H1 (cell line): Measurements from ENCODE around the gene CYB5R2. TPM values are rescaled to one million over a fixed set of nuclear protein-coding genes. Genes with fewer than 3 reads are reported as not detected.

Experiments used
- CTCF ChIA-PET: fragments of 300-600 bp; sonication (Branson Sonifier 250); formaldehyde crosslinking; loops from one replicate; lab custom pipeline; 2021; ENCODE audit not compliant: partially characterized antibody; lab: Charles Lee
- POLR2A ChIA-PET: fragments of 300-600 bp; sonication (Branson Sonifier 250); formaldehyde crosslinking; loops from one replicate; lab custom pipeline; 2021; ENCODE audit warnings: inconsistent platforms; ENCODE audit not compliant: partially characterized antibody; lab: Charles Lee
- DNase-seq, 2 experiments: peaks; one replicate each; pipeline versions ENCODE4 v3.0.0 to v3.0.0-alpha.2; 2010 to 2022; ENCODE audit warnings: low spot score in 2 of 2, low read depth in 1 of 2, mixed read lengths in 1 of 2
- FAIRE-seq: peaks from 2 replicates; lab custom pipeline; 2011; peaks lifted over from hg19 to GRCh38; lab: Jason Lieb, UNC
- H2AFZ ChIP-seq: 2 replicates; pipeline ENCODE4 v1.8.1; 2012; ENCODE audit warnings: low read length, inconsistent platforms
- H2AK5ac ChIP-seq: 2 replicates; pipeline ENCODE4 v1.6.1; 2013; ENCODE audit warnings: low read depth, low read length
- H2BK120ac ChIP-seq: replicated peaks from 2 replicates; pipeline ENCODE3; 2013; ENCODE audit warnings: low read depth, low read length, inconsistent platforms
- H2BK12ac ChIP-seq: 2 replicates; pipeline ENCODE4 v1.6.1; 2013; ENCODE audit warnings: low read depth, low read length
- H2BK15ac ChIP-seq: 2 replicates; pipeline ENCODE4 v1.6.1; 2013; ENCODE audit warnings: low read length
- H2BK20ac ChIP-seq: 2 replicates; pipeline ENCODE4 v1.6.1; 2013; ENCODE audit warnings: low read length
- H2BK5ac ChIP-seq: 2 replicates; pipeline ENCODE4 v1.6.1; 2013; ENCODE audit warnings: low read depth, low read length
- H3K14ac ChIP-seq: 2 replicates; pipeline ENCODE4 v1.6.1; 2013; ENCODE audit warnings: inconsistent platforms; ENCODE audit not compliant: insufficient read length
- H3K18ac ChIP-seq: 2 replicates; pipeline ENCODE4 v1.6.1; 2013; ENCODE audit warnings: low read length; ENCODE audit errors: extremely low read depth
- H3K23ac ChIP-seq: 2 replicates; pipeline ENCODE4 v1.6.1; 2013; ENCODE audit warnings: inconsistent platforms; ENCODE audit not compliant: insufficient read length
- H3K23me2 ChIP-seq: 2 replicates; pipeline ENCODE4 v1.6.1; 2013; ENCODE audit warnings: low read depth, low read length
- H3K27ac ChIP-seq: 2 replicates; pipeline ENCODE4 v1.6.1; 2011; ENCODE audit warnings: low read depth, low read length, inconsistent platforms
- H3K27me3 ChIP-seq, 4 experiments: replicated peaks in 1 of 4; 1 replicate in 1 of 4; 2 replicates in 3 of 4; pipeline versions ENCODE4 v1.6.1 to v1.8.1; 2011 to 2013; ENCODE audit warnings: low read length in 3 of 4, mild to moderate bottlenecking in 3 of 4, inconsistent platforms in 2 of 4, mixed read lengths in 2 of 4, moderate library complexity in 1 of 4; ENCODE audit not compliant: control insufficient read depth in 3 of 4, insufficient read depth in 3 of 4; ENCODE audit errors: extremely low read depth in 1 of 4
- H3K36me3 ChIP-seq, 4 experiments: 2 replicates each; pipeline versions ENCODE4 v1.6.1 to v1.8.1; 2011 to 2013; ENCODE audit warnings: mild to moderate bottlenecking in 4 of 4, low read length in 3 of 4, moderate library complexity in 2 of 4, control low read depth in 1 of 4, inconsistent platforms in 1 of 4; ENCODE audit not compliant: insufficient read depth in 4 of 4, control insufficient read depth in 2 of 4
- H3K4ac ChIP-seq: replicated peaks from 2 replicates; pipeline ENCODE3; 2013; ENCODE audit warnings: low read length, low read depth, mixed read lengths, inconsistent platforms; ENCODE audit not compliant: insufficient read length
- H3K4me1 ChIP-seq, 4 experiments: replicated peaks in 1 of 4; 1 replicate in 1 of 4; 2 replicates in 3 of 4; pipeline versions ENCODE4 v1.6.1 to v1.8.1; 2011 to 2013; ENCODE audit warnings: low read length in 3 of 4, inconsistent platforms in 2 of 4, mixed read lengths in 1 of 4; ENCODE audit not compliant: insufficient read depth in 4 of 4, control insufficient read depth in 3 of 4
- H3K4me2 ChIP-seq, 2 experiments: 2 replicates each; pipeline versions ENCODE4 v1.6.1 to v1.8.1; 2011 to 2013; ENCODE audit warnings: low read depth in 2 of 2, low read length in 2 of 2, control low read depth in 1 of 2, inconsistent platforms in 1 of 2, mild to moderate bottlenecking in 1 of 2; ENCODE audit not compliant: insufficient read depth in 1 of 2
- H3K4me3 ChIP-seq, 4 experiments: fragments of 200-600, 300-600 bp in 1 of 4; sonication (generic), shearing (Covaris generic), sonication (Bioruptor Twin) in 1 of 4; 2 replicates each; pipeline versions ENCODE4 v1.5.1 to v1.8.1; 2011 to 2016; ENCODE audit warnings: low read length in 4 of 4, low read depth in 3 of 4, control low read depth in 2 of 4, inconsistent platforms in 2 of 4, mild to moderate bottlenecking in 2 of 4, mixed read lengths in 1 of 4, moderate library complexity in 1 of 4; ENCODE audit not compliant: insufficient read depth in 2 of 4; ENCODE audit errors: extremely low read depth in 1 of 4
- H3K56ac ChIP-seq: replicated peaks from 2 replicates; pipeline ENCODE3; 2013; ENCODE audit warnings: low read depth, mild to moderate bottlenecking, mixed read lengths, low read length, inconsistent platforms; ENCODE audit not compliant: insufficient read length
- H3K79me1 ChIP-seq: 2 replicates; pipeline ENCODE4 v1.6.1; 2013; ENCODE audit warnings: low read depth, low read length, control low read depth
- H3K79me2 ChIP-seq, 2 experiments: 2 replicates each; pipeline versions ENCODE4 v1.6.1 to v1.8.1; 2012 to 2013; ENCODE audit warnings: low read length in 2 of 2, mild to moderate bottlenecking in 2 of 2, inconsistent platforms in 1 of 2; ENCODE audit not compliant: insufficient read depth in 2 of 2, control insufficient read depth in 1 of 2
- H3K9ac ChIP-seq, 4 experiments: replicated peaks in 1 of 4; 1 replicate in 1 of 4; 2 replicates in 3 of 4; pipeline versions ENCODE4 v1.6.1 to v1.8.1; 2011 to 2013; ENCODE audit warnings: low read depth in 3 of 4, low read length in 3 of 4, control low read depth in 2 of 4, mild to moderate bottlenecking in 2 of 4, moderate library complexity in 2 of 4, inconsistent platforms in 1 of 4; ENCODE audit errors: extremely low read depth in 1 of 4
- H3K9me3 ChIP-seq, 2 experiments: 2 replicates each; pipeline versions ENCODE4 v1.6.1 to v1.8.1; 2012 to 2013; ENCODE audit warnings: mild to moderate bottlenecking in 2 of 2, moderate library complexity in 2 of 2, control low read depth in 1 of 2, inconsistent platforms in 1 of 2, low read depth in 1 of 2, low read length in 1 of 2, mixed read lengths in 1 of 2; ENCODE audit not compliant: insufficient read depth in 2 of 2
- H4K20me1 ChIP-seq, 2 experiments: replicated peaks in 1 of 2; 2 replicates each; pipeline versions ENCODE3 to v1.8.1; 2011 to 2013; ENCODE audit warnings: inconsistent platforms in 2 of 2, low read length in 2 of 2, mild to moderate bottlenecking in 1 of 2; ENCODE audit not compliant: insufficient read depth in 2 of 2, control insufficient read depth in 1 of 2
- H4K5ac ChIP-seq: 2 replicates; pipeline ENCODE4 v1.6.1; 2013; ENCODE audit warnings: low read length, low read depth, mixed read lengths, inconsistent platforms; ENCODE audit not compliant: insufficient read length
- H4K8ac ChIP-seq: 2 replicates; pipeline ENCODE4 v1.8.0; 2013; ENCODE audit warnings: mild to moderate bottlenecking, moderate library complexity, low read length, inconsistent platforms; ENCODE audit not compliant: insufficient read depth; ENCODE audit errors: extremely low read depth
- H4K91ac ChIP-seq: replicated peaks from 2 replicates; pipeline ENCODE3; 2013; ENCODE audit warnings: low read length, mixed read lengths, inconsistent platforms; ENCODE audit not compliant: insufficient read length
- BCL11A ChIP-seq, 2 experiments: IDR thresholded peaks; one replicate each; pipeline ENCODE4 v1.6.1; 2011; ENCODE audit warnings: low read depth in 2 of 2, low read length in 2 of 2, mild to moderate bottlenecking in 2 of 2
- CHD2 ChIP-seq: IDR thresholded peaks from 2 replicates; pipeline ENCODE4 v1.6.1; 2012; ENCODE audit warnings: low read length, improper control_type of control experiment
- CREB1 ChIP-seq: IDR thresholded peaks from 2 replicates; pipeline ENCODE4 v1.6.1; 2012; ENCODE audit warnings: inconsistent platforms
- FOSL1 ChIP-seq: IDR thresholded peaks from 2 replicates; pipeline ENCODE4 v1.6.1; 2011; ENCODE audit warnings: mild to moderate bottlenecking, low read depth, low read length, moderate library complexity; ENCODE audit not compliant: insufficient read depth
- HDAC6 ChIP-seq: IDR thresholded peaks from one replicate; pipeline ENCODE4 v1.7.1; 2012; ENCODE audit warnings: low read depth, mild to moderate bottlenecking, inconsistent platforms, low read length, moderate library complexity
- JUN ChIP-seq: IDR thresholded peaks from 2 replicates; pipeline ENCODE4 v1.6.1; 2011; ENCODE audit warnings: low read depth, mild to moderate bottlenecking, improper control_type of control experiment, low read length
- KDM1A ChIP-seq: fragments of 200-600, 300-600 bp; sonication (generic); IDR thresholded peaks from 2 replicates; pipeline ENCODE4 v1.7.1; 2016; ENCODE audit warnings: mild to moderate bottlenecking, low read length, borderline replicate concordance
- KDM5A ChIP-seq: fragments of 200-600 bp; IDR thresholded peaks from 2 replicates; pipeline ENCODE4 v1.7.1; 2012; ENCODE audit warnings: mild to moderate bottlenecking, low read length, inconsistent platforms, mixed read lengths
- POU5F1 ChIP-seq: IDR thresholded peaks from 2 replicates; pipeline ENCODE4 v1.6.1; 2011; ENCODE audit warnings: low read depth, mild to moderate bottlenecking, low read length, moderate library complexity
- WGBS, 2 experiments: shearing (Covaris generic) in 1 of 2; methylation state at CpG; one replicate each; pipeline versions ENCODE4 v1.1.6 to v1.1.7; 2013 to 2015; ENCODE audit warnings: low lambda C conversion rate in 2 of 2, mixed read lengths in 2 of 2, inconsistent platforms in 1 of 2, low coverage in 1 of 2, missing lambda C conversion rate in 1 of 2; ENCODE audit not compliant: insufficient replicate concordance in 2 of 2, insufficient coverage in 1 of 2, insufficient read length in 1 of 2; ENCODE audit errors: extremely low coverage in 1 of 2, missing lambda C conversion rate in 1 of 2; 5-methylcytosine and 5-hydroxymethylcytosine counted together
- polyA plus RNA-seq, 7 experiments: library from polyadenylated mRNA; depleted of rRNA in 3 of 7; stranded (reverse) in 5 of 7; unstranded in 2 of 7; fragments of >200 nt in 5 of 7; fragments of 200-250 nt in 2 of 7; gene quantifications; 1 replicate in 5 of 7; 2 replicates in 1 of 7; 4 replicates in 1 of 7; pipeline versions ENCODE4 v1.2.1 to v1.2.3, GENCODE V29; 2011 to 2013; ENCODE audit warnings: missing spikeins in 2 of 7, mixed read lengths in 2 of 7
- total RNA-seq: library from RNA; stranded (reverse); fragmentation: NEBNext Ultra II Directional; extraction: Animal tissue kit (Norgen Biotek cat#: 25700); gene quantifications from 2 replicates; pipeline ENCODE4 v1.2.1, GENCODE V29; 2021
- TF ChIP-seq, protein P1 (sequence below), 3 experiments: IDR thresholded peaks; 1 replicate in 2 of 3; 2 replicates in 1 of 3; pipeline versions ENCODE4 v1.5.1 to v1.6.1; 2011; ENCODE audit warnings: low read length in 3 of 3, mild to moderate bottlenecking in 3 of 3, inconsistent platforms in 2 of 3, low read depth in 1 of 3, moderate library complexity in 1 of 3; ENCODE audit not compliant: insufficient read depth in 1 of 3; ENCODE audit errors: control extremely low read depth in 1 of 3

CYB5R2 gene
- total and polyA plus RNA-seq, 2 of the 8 experiments (the other 6 are each of a cell fraction or from before 2014, with no cell fraction given) = 53.0 to 55.9 TPM

DNA sequence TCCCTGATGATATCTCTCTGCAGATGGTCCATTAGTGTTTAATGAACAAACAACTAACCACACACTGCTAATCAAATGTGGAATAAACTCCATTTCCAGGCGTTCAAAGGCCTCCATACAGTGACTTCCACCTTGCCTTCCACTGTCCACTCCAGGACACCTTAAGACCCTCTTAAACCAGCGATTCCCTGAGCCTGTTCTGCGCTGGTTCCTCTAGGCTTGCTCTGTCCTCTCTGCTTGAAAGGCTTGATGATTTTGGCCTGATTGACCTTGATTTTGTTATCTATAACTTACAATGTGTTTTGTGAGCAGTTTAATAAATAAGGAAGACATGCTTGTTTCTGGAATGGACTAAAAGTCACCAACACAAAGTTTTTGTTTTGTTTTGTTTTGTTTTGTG is 20.9 kb upstream of the CYB5R2 start:
- Histone ChIP-seq H3K4ac (no peak overlapping the region), H2BK12ac (no peak overlapping the region), H2BK20ac (no peak overlapping the region), H3K14ac (no peak overlapping the region), H4K5ac (no peak overlapping the region), H4K8ac (no peak overlapping the region), H3K9ac (no peak overlapping the region), H3K23me2 (no peaks in the 10 kb centered on the region), H3K9me3 (no peaks in the 10 kb centered on the region), H2AK5ac (no peak overlapping the region), H3K4me2 (no peak overlapping the region), H4K20me1 (no peaks in the 10 kb centered on the region), H3K27me3 (no peaks in the 10 kb centered on the region), H3K18ac (no peak overlapping the region), H4K91ac (no peak overlapping the region), H3K27ac (no peak overlapping the region)
- POLR2A ChIA-PET = no interaction called here
- 97% methylated on average over 3 of the region's 3 CpGs; no CpG with 5 or more reads in 1 of the 2 experiments for WGBS, 2 experiments
- CTCF ChIA-PET = interaction anchor here (0.6 to 5.3 kb wide), 24 partner anchors 7 to 599 kb away, joined by 3 to 26 read pairs (median 4); partner anchors contain the start of gene EIF3F
- FAIRE-seq = no peak
- TF ChIP-seq, protein P1, sequence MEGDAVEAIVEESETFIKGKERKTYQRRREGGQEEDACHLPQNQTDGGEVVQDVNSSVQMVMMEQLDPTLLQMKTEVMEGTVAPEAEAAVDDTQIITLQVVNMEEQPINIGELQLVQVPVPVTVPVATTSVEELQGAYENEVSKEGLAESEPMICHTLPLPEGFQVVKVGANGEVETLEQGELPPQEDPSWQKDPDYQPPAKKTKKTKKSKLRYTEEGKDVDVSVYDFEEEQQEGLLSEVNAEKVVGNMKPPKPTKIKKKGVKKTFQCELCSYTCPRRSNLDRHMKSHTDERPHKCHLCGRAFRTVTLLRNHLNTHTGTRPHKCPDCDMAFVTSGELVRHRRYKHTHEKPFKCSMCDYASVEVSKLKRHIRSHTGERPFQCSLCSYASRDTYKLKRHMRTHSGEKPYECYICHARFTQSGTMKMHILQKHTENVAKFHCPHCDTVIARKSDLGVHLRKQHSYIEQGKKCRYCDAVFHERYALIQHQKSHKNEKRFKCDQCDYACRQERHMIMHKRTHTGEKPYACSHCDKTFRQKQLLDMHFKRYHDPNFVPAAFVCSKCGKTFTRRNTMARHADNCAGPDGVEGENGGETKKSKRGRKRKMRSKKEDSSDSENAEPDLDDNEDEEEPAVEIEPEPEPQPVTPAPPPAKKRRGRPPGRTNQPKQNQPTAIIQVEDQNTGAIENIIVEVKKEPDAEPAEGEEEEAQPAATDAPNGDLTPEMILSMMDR (IDR thresholded peaks at IDR 0.05; ENCODE audit: control extremely low read depth in 1 of 3, insufficient read depth in 1 of 3, low read depth in 1 of 3, low read length in 3 of 3) = no peak
- no peak for TF ChIP-seq JUN
- TF ChIP-seq CREB1 = no peak
- TF ChIP-seq KDM5A = no peak
- no peak for TF ChIP-seq FOSL1
- TF ChIP-seq KDM1A = no peak
- no peak for TF ChIP-seq BCL11A (IDR thresholded peaks at IDR 0.05; ENCODE audit: low read depth in 2 of 2, low read length in 2 of 2)
- no peak for TF ChIP-seq POU5F1
- no peak for TF ChIP-seq HDAC6
- TF ChIP-seq CHD2 = no peak
- TF ChIP-seq, all 59 proteins: peak for 0
- H2BK15ac ChIP-seq = no peak overlapping the region
- H3K79me2 ChIP-seq = no peaks in the 10 kb centered on the region
- H2BK5ac ChIP-seq = peak overlapping the region; percentile 36; the same call in 1 of the 2 replicates
- 0 out of 7 replicates have a peak, but pooled peaks cover 0 to 2% (median 0%) of the 10 kb centered on the region in 4 experiments for H3K4me1 ChIP-seq
- DNase-seq = no peak
- no peaks in the 10 kb centered on the region for H3K36me3 ChIP-seq
- no peak overlapping the region for H3K4me3 ChIP-seq
- H3K56ac ChIP-seq = no peak overlapping the region
- H2BK120ac ChIP-seq = no peak overlapping the region
- H3K23ac ChIP-seq = no peak overlapping the region
- H2AFZ ChIP-seq = no peak overlapping the region
- H3K79me1 ChIP-seq = no peaks in the 10 kb centered on the region
